ENCODE results near the gene LUC7L2. TPM values are rescaled to one million over a fixed set of nuclear protein-coding genes. Genes with fewer than 3 reads are reported as not detected.
"Not testable (repeated sequence)": the region's sequence is repeated elsewhere in the genome, so short reads cannot be mapped to it uniquely, and the experiment has no call there.

The LUC7L2 gene
- total RNA-seq, 1 experiment from 2014 or later, result 66.2 TPM

DNA sequence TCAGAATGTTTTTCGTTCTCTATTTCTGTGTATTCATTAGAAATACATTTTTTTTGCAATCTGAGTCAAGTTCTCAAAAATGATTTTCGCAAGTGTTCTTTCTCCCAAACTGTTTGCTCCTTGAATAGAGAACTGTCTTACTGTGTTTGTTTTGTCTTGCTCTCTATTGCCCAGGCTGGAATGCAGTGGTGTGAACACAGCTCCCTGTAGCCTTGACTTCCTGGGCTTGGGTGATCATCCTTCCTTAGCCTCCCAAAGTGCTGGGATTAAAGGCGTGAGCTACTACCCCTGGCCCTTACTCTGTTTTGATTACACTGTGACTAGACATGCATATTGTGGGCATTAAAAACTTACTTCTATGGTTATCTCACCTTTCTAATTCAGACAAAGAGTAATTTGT, 56.7 kb downstream of the LUC7L2 start:
- Histone ChIP-seq H3K9ac (ENCODE audit: low read length) (no peak overlapping the region), H2AFZ (ENCODE audit: low read length) (no peak overlapping the region), H3K9me2 (replicated peaks; ENCODE audit: insufficient read depth, low read length) (no peaks in the 10 kb centered on the region), H3K27me3 (ENCODE audit: low read length) (no peaks in the 10 kb centered on the region), H4K20me1 (ENCODE audit: insufficient read depth, low read depth, low read length) (peaks cover 4% of the 10 kb centered on the region; the same call in 1 of the 2 replicates), H3K27ac (ENCODE audit: low read length) (no peak overlapping the region), H3K4me1 (ENCODE audit: low read length) (no peaks in the 10 kb centered on the region), H3K4me2 (ENCODE audit: low read depth, low read length, poor library complexity, severe bottlenecking) (no peak overlapping the region), H3K4me3 (ENCODE audit: low read length) (no peak overlapping the region), H3K79me2 (ENCODE audit: low read length) (peaks cover 49% of the 10 kb centered on the region), H3K9me3 (ENCODE audit: low read length) (no peaks in the 10 kb centered on the region), H3K36me3 (ENCODE audit: insufficient read depth, low read length) (peaks cover 66% of the 10 kb centered on the region; the same call in 1 of the 2 replicates)
- DNase-seq, result no peak

DNA sequence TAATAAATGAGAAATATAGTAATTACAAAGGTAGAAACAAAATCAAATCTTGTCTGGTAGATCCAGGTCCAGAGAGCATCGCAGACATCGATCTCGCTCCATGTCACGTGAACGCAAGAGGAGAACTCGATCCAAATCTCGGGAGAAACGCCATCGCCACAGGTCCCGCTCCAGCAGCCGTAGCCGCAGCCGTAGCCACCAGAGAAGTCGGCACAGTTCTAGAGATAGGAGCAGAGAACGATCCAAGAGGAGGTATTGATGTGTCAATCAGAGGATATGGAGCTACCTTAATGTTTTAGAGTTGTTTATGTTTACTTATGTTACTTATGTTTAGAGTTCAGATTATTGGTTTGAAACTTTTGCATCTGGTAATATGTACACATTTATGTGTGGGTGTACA, 57.8 kb downstream of the LUC7L2 start:
- Histone ChIP-seq H3K9me2 (replicated peaks; ENCODE audit: insufficient read depth, low read length) (no peaks in the 10 kb centered on the region), H3K4me1 (ENCODE audit: low read length) (no peaks in the 10 kb centered on the region), H3K79me2 (ENCODE audit: low read length) (peaks cover 52% of the 10 kb centered on the region), H3K4me2 (ENCODE audit: low read depth, low read length, poor library complexity, severe bottlenecking) (no peak overlapping the region), H3K36me3 (ENCODE audit: insufficient read depth, low read length) (peaks cover 64% of the 10 kb centered on the region; the same call in 1 of the 2 replicates), H2AFZ (ENCODE audit: low read length) (no peak overlapping the region), H4K20me1 (ENCODE audit: insufficient read depth, low read depth, low read length) (peaks cover 4% of the 10 kb centered on the region; the same call in 1 of the 2 replicates), H3K4me3 (ENCODE audit: low read length) (no peak overlapping the region), H3K27me3 (ENCODE audit: low read length) (no peaks in the 10 kb centered on the region), H3K27ac (ENCODE audit: low read length) (no peak overlapping the region), H3K9ac (ENCODE audit: low read length) (no peak overlapping the region), H3K9me3 (ENCODE audit: low read length) (no peaks in the 10 kb centered on the region)
- no peak for DNase-seq

DNA sequence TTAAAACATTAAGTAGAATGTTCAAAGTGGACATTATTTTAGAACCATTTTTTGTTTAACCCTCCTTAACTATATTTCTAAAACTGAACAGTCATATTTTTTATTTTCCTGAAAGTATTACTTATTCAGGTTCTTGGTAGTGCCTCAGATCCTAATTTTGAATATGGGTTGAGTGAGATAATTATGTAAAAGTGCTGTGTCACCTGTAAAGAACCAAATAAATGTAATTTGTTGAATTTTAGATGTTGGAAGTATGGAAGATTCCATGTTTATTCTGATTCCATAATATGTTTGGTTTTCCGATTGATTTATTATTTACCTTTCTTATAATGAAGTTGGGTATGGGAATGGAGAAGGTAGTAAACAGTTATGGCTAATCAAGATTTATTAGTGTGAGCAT, 61.4 kb downstream of the LUC7L2 start:
- DNase-seq, result no peak
- H3K9ac ChIP-seq (ENCODE audit: low read length), result no peak overlapping the region
- no peaks in the 10 kb centered on the region for H3K4me1 ChIP-seq (ENCODE audit: low read length)
- H3K9me2 ChIP-seq (replicated peaks; ENCODE audit: insufficient read depth, low read length), result no peaks in the 10 kb centered on the region
- no peak overlapping the region for H3K4me2 ChIP-seq (ENCODE audit: low read depth, low read length, poor library complexity, severe bottlenecking)
- peaks cover 4% of the 10 kb centered on the region; the same call in 1 of the 2 replicates for H4K20me1 ChIP-seq (ENCODE audit: insufficient read depth, low read depth, low read length)
- H3K9me3 ChIP-seq (ENCODE audit: low read length), result no peaks in the 10 kb centered on the region
- H3K36me3 ChIP-seq (ENCODE audit: insufficient read depth, low read length), result peaks cover 63% of the 10 kb centered on the region; the same call in 1 of the 2 replicates
- peaks cover 48% of the 10 kb centered on the region for H3K79me2 ChIP-seq (ENCODE audit: low read length)
- H2AFZ ChIP-seq (ENCODE audit: low read length), result no peak overlapping the region
- no peaks in the 10 kb centered on the region for H3K27me3 ChIP-seq (ENCODE audit: low read length)
- H3K27ac ChIP-seq (ENCODE audit: low read length), result no peak overlapping the region
- no peak overlapping the region for H3K4me3 ChIP-seq (ENCODE audit: low read length)

DNA sequence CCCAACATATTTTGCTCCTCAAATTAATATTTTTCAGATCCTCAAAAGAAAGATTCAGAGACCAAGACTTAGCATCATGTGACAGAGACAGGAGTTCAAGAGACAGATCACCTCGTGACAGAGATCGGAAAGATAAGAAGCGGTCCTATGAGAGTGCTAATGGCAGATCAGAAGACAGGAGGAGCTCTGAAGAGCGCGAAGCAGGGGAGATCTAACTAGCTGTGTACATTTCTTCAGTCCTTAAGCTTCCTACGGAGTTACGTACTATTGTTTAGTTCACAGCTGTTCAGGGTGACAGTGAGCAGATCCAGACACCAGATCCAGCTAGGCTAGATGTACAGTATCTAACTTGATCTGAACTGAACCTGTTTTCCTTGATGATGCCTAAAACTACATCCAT, 62.4 kb downstream of the LUC7L2 start:
- H3K27me3 ChIP-seq (ENCODE audit: low read length), result no peaks in the 10 kb centered on the region
- DNase-seq, result no peak
- H3K4me3 ChIP-seq (ENCODE audit: low read length), result no peak overlapping the region
- H3K9me3 ChIP-seq (ENCODE audit: low read length), result no peaks in the 10 kb centered on the region
- no peak overlapping the region for H2AFZ ChIP-seq (ENCODE audit: low read length)
- H3K79me2 ChIP-seq (ENCODE audit: low read length), result peaks cover 41% of the 10 kb centered on the region
- H3K4me2 ChIP-seq (ENCODE audit: low read depth, low read length, poor library complexity, severe bottlenecking), result no peak overlapping the region
- no peaks in the 10 kb centered on the region for H3K9me2 ChIP-seq (replicated peaks; ENCODE audit: insufficient read depth, low read length)
- peaks cover 55% of the 10 kb centered on the region; the same call in 1 of the 2 replicates for H3K36me3 ChIP-seq (ENCODE audit: insufficient read depth, low read length)
- no peaks in the 10 kb centered on the region for H3K4me1 ChIP-seq (ENCODE audit: low read length)
- no peak overlapping the region for H3K27ac ChIP-seq (ENCODE audit: low read length)
- H3K9ac ChIP-seq (ENCODE audit: low read length), result no peak overlapping the region
- peaks cover 4% of the 10 kb centered on the region; the same call in 1 of the 2 replicates for H4K20me1 ChIP-seq (ENCODE audit: insufficient read depth, low read depth, low read length)

DNA sequence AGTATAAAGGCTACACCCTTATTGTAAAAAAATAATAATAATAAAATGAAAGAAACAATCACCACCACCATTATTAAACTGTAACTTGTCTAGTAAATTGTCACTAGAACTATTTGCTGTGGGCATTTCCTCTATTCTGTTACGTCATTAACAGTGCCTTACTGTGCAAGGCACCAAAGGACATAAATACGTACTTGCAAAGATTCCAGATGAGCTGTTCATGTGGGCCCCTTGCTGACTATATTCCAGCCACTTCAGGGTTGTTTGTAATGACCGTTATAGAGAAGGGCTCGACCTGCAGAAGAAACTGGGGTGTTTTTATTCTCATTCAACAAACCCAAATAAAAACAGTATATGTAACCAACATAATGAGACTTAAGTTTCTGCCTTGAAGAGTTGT, 63.4 kb downstream of the LUC7L2 start:
- H3K27ac ChIP-seq (ENCODE audit: low read length), result no peak overlapping the region
- H3K27me3 ChIP-seq (ENCODE audit: low read length), result no peaks in the 10 kb centered on the region
- no peaks in the 10 kb centered on the region for H3K9me2 ChIP-seq (replicated peaks; ENCODE audit: insufficient read depth, low read length)
- peaks cover 32% of the 10 kb centered on the region for H3K79me2 ChIP-seq (ENCODE audit: low read length)
- no peaks in the 10 kb centered on the region for H3K9me3 ChIP-seq (ENCODE audit: low read length)
- H4K20me1 ChIP-seq (ENCODE audit: insufficient read depth, low read depth, low read length), result peaks cover 4% of the 10 kb centered on the region; the same call in 1 of the 2 replicates
- no peak overlapping the region for H3K4me3 ChIP-seq (ENCODE audit: low read length)
- H2AFZ ChIP-seq (ENCODE audit: low read length), result no peak overlapping the region
- H3K36me3 ChIP-seq (ENCODE audit: insufficient read depth, low read length), result peaks cover 48% of the 10 kb centered on the region; the same call in 1 of the 2 replicates
- no peaks in the 10 kb centered on the region for H3K4me1 ChIP-seq (ENCODE audit: low read length)
- H3K9ac ChIP-seq (ENCODE audit: low read length), result no peak overlapping the region
- no peak overlapping the region for H3K4me2 ChIP-seq (ENCODE audit: low read depth, low read length, poor library complexity, severe bottlenecking)
- no peak for DNase-seq

DNA sequence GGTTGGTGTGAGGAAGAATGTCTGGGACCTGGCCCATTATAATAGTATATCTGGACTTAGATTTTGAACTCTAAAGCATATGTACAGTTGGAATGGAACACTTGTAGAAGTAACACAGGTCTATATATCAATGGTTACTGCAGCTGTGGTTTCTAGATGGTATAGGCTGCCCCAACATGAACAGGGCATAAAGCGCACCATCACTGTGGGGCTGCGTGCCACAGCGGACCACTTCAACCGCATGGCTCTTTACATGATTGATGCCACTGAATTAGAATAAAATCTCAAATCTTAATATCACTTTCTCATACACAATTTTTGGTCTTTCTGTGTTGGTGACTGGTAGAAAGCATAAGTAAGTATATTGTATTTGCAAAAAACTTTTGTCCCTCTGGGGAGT, 64.3 kb downstream of the LUC7L2 start:
- Histone ChIP-seq H4K20me1 (ENCODE audit: insufficient read depth, low read depth, low read length) (peaks cover 4% of the 10 kb centered on the region; the same call in 1 of the 2 replicates), H3K36me3 (ENCODE audit: insufficient read depth, low read length) (peaks cover 40% of the 10 kb centered on the region; the same call in 1 of the 2 replicates), H3K9me3 (ENCODE audit: low read length) (no peaks in the 10 kb centered on the region), H3K9me2 (replicated peaks; ENCODE audit: insufficient read depth, low read length) (no peaks in the 10 kb centered on the region), H2AFZ (ENCODE audit: low read length) (no peak overlapping the region), H3K27ac (ENCODE audit: low read length) (no peak overlapping the region), H3K4me1 (ENCODE audit: low read length) (no peaks in the 10 kb centered on the region), H3K4me3 (ENCODE audit: low read length) (no peak overlapping the region), H3K79me2 (ENCODE audit: low read length) (peaks cover 25% of the 10 kb centered on the region), H3K9ac (ENCODE audit: low read length) (no peak overlapping the region), H3K27me3 (ENCODE audit: low read length) (no peaks in the 10 kb centered on the region), H3K4me2 (ENCODE audit: low read depth, low read length, poor library complexity, severe bottlenecking) (no peak overlapping the region)
- DNase-seq, result no peak

DNA sequence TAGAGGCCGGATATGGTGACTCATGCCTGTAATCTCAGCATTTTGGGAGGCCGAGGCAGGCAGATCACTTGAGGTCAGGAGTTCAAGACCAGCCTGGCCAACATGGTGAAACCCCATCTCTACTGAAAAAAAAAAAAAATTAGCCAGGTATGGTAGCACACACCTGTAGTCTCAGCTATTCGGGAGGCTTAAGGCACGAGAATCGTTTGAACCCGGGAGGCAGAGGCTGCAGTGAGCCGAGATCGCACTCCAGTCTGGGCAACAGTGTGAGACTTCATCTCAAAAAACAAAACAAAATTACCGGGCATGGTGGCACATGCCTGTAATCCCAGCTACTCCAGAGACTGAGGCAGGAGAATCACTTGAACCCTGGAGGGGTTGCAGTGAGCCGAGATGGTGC, 66.0 kb downstream of the LUC7L2 start:
- H3K4me1 ChIP-seq (ENCODE audit: low read length); DNase-seq; H3K9ac ChIP-seq (ENCODE audit: low read length); H3K27ac ChIP-seq (ENCODE audit: low read length); H3K9me2 ChIP-seq (replicated peaks; ENCODE audit: insufficient read depth, low read length); H4K20me1 ChIP-seq (ENCODE audit: insufficient read depth, low read depth, low read length); H3K4me2 ChIP-seq (ENCODE audit: low read depth, low read length, poor library complexity, severe bottlenecking); H3K9me3 ChIP-seq (ENCODE audit: low read length); H2AFZ ChIP-seq (ENCODE audit: low read length); H3K4me3 ChIP-seq (ENCODE audit: low read length); H3K27me3 ChIP-seq (ENCODE audit: low read length): not testable (repeated sequence)
- peaks cover 15% of the 10 kb centered on the region for H3K79me2 ChIP-seq (ENCODE audit: low read length)
- H3K36me3 ChIP-seq (ENCODE audit: insufficient read depth, low read length), result peaks cover 31% of the 10 kb centered on the region; the same call in 1 of the 2 replicates

DNA sequence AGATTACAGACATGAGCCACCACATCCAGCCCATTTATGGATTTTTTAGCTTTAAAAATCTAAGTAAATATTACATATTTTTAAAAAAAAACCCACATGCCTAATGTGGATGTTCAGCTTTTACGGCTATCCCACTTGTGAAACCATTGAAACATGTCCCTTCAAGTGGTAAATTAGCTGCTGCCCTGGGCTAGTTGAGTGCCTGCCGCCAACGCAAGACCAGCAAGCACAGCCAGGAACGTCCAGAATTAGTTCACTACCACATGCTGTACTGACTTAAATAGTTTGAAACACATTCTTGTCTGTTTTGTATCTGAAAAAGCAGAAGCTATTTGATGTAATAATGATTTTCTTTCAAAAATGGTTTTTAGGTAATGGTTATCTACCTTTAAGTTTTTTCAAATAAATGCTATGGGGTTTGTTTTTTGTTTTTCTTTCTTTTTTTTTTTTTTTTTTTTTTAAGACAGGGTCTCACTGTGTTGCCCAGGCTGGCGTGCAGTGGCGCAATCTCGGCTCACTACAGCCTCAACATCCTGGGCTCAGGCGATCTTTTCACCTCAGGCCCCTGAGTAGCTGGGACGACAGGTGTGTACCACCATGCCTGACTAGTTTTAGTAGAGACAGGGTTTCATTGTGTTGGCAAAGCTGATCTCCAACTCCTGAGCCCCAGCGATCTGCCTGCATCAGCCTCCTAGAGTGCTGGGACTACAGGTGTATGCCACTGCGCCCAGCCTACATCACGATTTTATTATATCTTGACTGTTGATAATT, 66.7 kb downstream of the LUC7L2 start:
- H3K27ac ChIP-seq (ENCODE audit: low read length), result no peak overlapping the region
- H3K4me2 ChIP-seq (ENCODE audit: low read depth, low read length, poor library complexity, severe bottlenecking), result no peak overlapping the region
- no peak overlapping the region for H3K9ac ChIP-seq (ENCODE audit: low read length)
- no peaks in the 10 kb centered on the region for H3K4me1 ChIP-seq (ENCODE audit: low read length)
- no peaks in the 10 kb centered on the region for H3K9me2 ChIP-seq (replicated peaks; ENCODE audit: insufficient read depth, low read length)
- no peaks in the 10 kb centered on the region for H4K20me1 ChIP-seq (ENCODE audit: insufficient read depth, low read depth, low read length)
- DNase-seq, result no peak
- H3K4me3 ChIP-seq (ENCODE audit: low read length), result no peak overlapping the region
- H2AFZ ChIP-seq (ENCODE audit: low read length), result no peak overlapping the region
- no peaks in the 10 kb centered on the region for H3K9me3 ChIP-seq (ENCODE audit: low read length)
- H3K36me3 ChIP-seq (ENCODE audit: insufficient read depth, low read length), result peaks cover 27% of the 10 kb centered on the region; the same call in 1 of the 2 replicates
- H3K79me2 ChIP-seq (ENCODE audit: low read length), result peaks cover 11% of the 10 kb centered on the region
- no peaks in the 10 kb centered on the region for H3K27me3 ChIP-seq (ENCODE audit: low read length)

Measured in Karpas-422 (cell line).